Chondrocyte (in vitro differentiated cells): Measurements from ENCODE around the gene DDOST. TPM values are rescaled to one million over a fixed set of nuclear protein-coding genes. Genes with fewer than 3 reads are reported as not detected.

Source experiments
- DNase-seq: peaks from one replicate; pipeline ENCODE4 v3.0.0; 2021; ENCODE audit warnings: mixed read lengths, low spot score
- H3K27ac Mint-ChIP-seq: one replicate; pipeline ENCODE4 v1.8.0; 2021; ENCODE audit warnings: mild to moderate bottlenecking, moderate library complexity, mixed read lengths; ENCODE audit not compliant: unreplicated experiment
- H3K27me3 Mint-ChIP-seq: 2 replicates; pipeline ENCODE4 v1.8.0; 2021; ENCODE audit warnings: low read depth, mixed read lengths
- H3K36me3 Mint-ChIP-seq: 2 replicates; pipeline ENCODE4 v1.8.0; 2021; ENCODE audit warnings: low read depth, mixed read lengths
- H3K4me1 Mint-ChIP-seq: 2 replicates; pipeline ENCODE4 v1.8.0; 2021; ENCODE audit warnings: low read depth, mild to moderate bottlenecking, mixed read lengths
- H3K4me3 Mint-ChIP-seq: one replicate; pipeline ENCODE4 v1.8.0; 2021; ENCODE audit warnings: mild to moderate bottlenecking, moderate library complexity, mixed read lengths; ENCODE audit not compliant: unreplicated experiment
- H3K9me3 Mint-ChIP-seq: 2 replicates; pipeline ENCODE4 v1.8.0; 2021; ENCODE audit warnings: low read depth, mixed read lengths
- total RNA-seq: library from RNA; stranded (reverse); gene quantifications from 3 replicates; pipeline ENCODE4 v1.2.1, GENCODE V29; 2021
- TF ChIP-seq, protein P1 (sequence below): fragments of 200-600 bp; sonication (generic); IDR thresholded peaks from 2 replicates; pipeline ENCODE4 v1.5.0; 2021; ENCODE audit warnings: antibody characterized with exemption, mild to moderate bottlenecking, moderate library complexity

The DDOST gene
- total RNA-seq, 1 donor from 2014 or later: 223 TPM

DNA sequence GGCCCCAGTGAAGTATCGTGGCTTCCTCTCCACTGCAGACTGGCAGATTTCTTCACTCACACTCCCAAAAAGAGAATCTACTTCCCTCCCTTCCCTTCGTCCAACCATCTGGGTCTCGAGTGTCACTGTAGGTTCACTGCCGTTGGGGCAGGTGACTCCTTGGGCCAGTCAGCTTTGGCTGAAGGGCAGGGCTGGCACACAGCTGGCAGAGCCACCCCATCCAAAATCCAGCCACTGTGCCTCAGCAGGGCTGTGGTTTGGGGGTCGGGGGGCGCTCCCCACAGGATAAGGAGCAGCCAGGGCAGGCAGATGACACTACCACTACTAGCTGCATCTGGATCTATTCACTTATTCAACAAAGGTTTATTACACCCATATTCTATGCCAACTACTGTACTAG, 18.1 kb downstream of the DDOST start:
- H3K36me3 Mint-ChIP-seq: peaks cover 17% of the 10 kb centered on the region
- no peak for DNase-seq
- H3K4me1 Mint-ChIP-seq: no peaks in the 10 kb centered on the region
- H3K4me3 Mint-ChIP-seq: no peak overlapping the region
- TF ChIP-seq, protein P1, sequence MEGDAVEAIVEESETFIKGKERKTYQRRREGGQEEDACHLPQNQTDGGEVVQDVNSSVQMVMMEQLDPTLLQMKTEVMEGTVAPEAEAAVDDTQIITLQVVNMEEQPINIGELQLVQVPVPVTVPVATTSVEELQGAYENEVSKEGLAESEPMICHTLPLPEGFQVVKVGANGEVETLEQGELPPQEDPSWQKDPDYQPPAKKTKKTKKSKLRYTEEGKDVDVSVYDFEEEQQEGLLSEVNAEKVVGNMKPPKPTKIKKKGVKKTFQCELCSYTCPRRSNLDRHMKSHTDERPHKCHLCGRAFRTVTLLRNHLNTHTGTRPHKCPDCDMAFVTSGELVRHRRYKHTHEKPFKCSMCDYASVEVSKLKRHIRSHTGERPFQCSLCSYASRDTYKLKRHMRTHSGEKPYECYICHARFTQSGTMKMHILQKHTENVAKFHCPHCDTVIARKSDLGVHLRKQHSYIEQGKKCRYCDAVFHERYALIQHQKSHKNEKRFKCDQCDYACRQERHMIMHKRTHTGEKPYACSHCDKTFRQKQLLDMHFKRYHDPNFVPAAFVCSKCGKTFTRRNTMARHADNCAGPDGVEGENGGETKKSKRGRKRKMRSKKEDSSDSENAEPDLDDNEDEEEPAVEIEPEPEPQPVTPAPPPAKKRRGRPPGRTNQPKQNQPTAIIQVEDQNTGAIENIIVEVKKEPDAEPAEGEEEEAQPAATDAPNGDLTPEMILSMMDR: no peak
- H3K27ac Mint-ChIP-seq: no peak overlapping the region
- H3K27me3 Mint-ChIP-seq: no peaks in the 10 kb centered on the region
- H3K9me3 Mint-ChIP-seq: no peaks in the 10 kb centered on the region

DNA sequence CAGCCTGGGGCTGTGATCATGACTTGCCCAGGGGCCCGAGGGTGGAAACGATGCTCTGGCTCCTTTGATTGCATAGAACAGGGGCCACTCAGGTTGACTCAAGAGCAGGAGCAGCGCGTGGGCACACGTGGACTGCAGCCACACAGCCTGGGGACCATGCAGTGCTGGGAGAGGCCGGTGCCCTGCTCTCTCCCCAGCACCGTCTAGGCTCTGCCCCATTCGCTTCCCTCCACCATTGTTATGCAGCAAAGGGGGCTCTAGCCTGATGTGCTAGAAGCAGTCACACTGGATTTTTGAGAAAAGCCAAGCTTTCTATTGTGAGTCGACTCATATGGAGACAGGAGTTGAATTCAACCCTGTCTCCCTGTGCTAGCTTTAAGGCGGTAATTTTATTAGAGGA, 19.2 kb downstream of the DDOST start:
- no peaks in the 10 kb centered on the region for H3K9me3 Mint-ChIP-seq
- H3K27me3 Mint-ChIP-seq: no peaks in the 10 kb centered on the region
- no peak for DNase-seq
- H3K36me3 Mint-ChIP-seq: peaks cover 17% of the 10 kb centered on the region
- TF ChIP-seq, protein P1: no peak
- H3K27ac Mint-ChIP-seq: no peak overlapping the region
- H3K4me3 Mint-ChIP-seq: no peak overlapping the region
- H3K4me1 Mint-ChIP-seq: no peaks in the 10 kb centered on the region

DNA sequence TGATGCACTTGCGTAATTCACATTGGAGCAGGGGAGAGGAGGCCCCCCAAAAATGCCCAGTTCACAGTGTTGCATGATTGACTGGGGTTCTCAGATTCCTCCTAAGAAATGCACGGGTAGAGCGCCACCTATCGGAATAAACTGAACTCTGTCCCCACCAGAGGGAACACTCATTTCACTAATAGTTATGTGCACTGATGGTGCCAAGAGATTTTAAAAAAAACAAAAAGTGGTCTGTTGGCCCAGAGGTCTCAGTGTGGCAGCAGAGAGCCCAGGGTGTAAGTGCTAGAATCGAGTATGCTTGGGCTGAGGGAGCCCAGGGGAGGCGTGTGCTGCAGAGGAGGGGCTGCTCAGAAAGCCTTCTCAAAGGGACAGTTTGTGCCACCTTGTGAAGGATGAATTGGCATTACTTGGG, 21.0 kb downstream of the DDOST start:
- Mint-ChIP-seq H3K27me3 (no peaks in the 10 kb centered on the region), H3K36me3 (peaks cover 17% of the 10 kb centered on the region), H3K4me1 (no peaks in the 10 kb centered on the region), H3K27ac (no peak overlapping the region), H3K4me3 (no peak overlapping the region), H3K9me3 (no peaks in the 10 kb centered on the region)
- DNase-seq: no peak
- TF ChIP-seq, protein P1: peak; percentile 90

DNA sequence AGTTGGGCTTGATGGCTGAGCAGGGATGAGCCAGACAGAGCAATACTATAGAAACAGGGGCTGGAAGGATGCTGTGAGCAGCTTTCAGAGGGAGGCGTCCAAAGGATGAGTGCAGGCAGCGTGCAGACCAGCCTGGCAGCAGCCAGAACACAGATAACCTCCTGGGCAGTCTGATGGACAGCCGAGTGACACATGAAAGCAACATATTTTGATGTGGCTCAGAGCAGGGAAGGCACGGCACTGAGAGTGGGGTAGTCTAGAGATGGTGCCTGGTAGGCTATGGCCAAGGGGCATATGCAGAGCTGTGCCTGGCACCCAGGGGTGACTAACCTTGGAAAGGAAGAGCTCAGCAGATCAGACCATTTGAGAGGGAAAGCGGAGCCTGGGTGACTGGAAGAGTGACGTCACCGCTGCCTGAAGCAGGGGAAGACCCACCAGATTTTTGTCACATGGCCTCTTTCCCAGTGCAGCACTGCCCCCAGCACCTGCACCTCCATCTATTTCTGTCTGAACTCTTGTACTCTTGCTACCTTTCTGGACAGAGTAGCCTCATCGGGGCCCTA, 24.3 kb downstream of the DDOST start:
- H3K4me3 Mint-ChIP-seq: no peak overlapping the region
- no peaks in the 10 kb centered on the region for H3K27me3 Mint-ChIP-seq
- TF ChIP-seq, protein P1: no peak
- H3K27ac Mint-ChIP-seq: no peak overlapping the region
- DNase-seq: no peak
- peaks cover 15% of the 10 kb centered on the region for H3K36me3 Mint-ChIP-seq
- H3K9me3 Mint-ChIP-seq: no peaks in the 10 kb centered on the region
- peaks cover 20% of the 10 kb centered on the region for H3K4me1 Mint-ChIP-seq

DNA sequence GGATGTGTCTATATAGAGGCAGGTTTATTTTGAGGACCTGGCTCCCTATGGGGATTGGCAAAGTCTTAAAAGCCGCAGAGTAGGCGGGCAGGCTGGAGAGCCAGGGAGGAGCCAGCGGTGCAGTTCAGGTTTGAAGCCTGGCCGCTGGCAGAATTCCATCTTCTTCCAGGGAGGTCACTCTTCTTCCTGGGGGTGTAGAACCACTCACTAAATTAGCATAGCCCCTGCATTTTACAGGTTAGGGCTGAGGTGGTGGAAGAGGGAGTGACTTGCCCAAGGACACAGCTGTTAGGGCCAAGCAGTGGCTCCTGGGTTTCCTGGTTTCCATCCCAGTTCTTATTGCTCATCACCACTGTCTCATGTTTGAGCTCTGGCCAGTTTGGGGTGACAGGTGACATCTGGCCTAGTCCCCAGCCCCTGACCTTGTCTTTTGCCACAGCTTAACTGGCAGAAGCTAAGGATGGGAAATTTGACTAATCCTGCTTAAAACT, 26.5 kb downstream of the DDOST start:
- H3K9me3 Mint-ChIP-seq: no peaks in the 10 kb centered on the region
- no peak for DNase-seq
- H3K4me1 Mint-ChIP-seq: peaks cover 20% of the 10 kb centered on the region
- no peaks in the 10 kb centered on the region for H3K27me3 Mint-ChIP-seq
- peaks cover 4% of the 10 kb centered on the region for H3K36me3 Mint-ChIP-seq
- no peak overlapping the region for H3K27ac Mint-ChIP-seq
- TF ChIP-seq, protein P1: no peak
- peak overlapping the region; percentile 77 for H3K4me3 Mint-ChIP-seq
